ENCODE results near the gene MSS51.

DNA sequence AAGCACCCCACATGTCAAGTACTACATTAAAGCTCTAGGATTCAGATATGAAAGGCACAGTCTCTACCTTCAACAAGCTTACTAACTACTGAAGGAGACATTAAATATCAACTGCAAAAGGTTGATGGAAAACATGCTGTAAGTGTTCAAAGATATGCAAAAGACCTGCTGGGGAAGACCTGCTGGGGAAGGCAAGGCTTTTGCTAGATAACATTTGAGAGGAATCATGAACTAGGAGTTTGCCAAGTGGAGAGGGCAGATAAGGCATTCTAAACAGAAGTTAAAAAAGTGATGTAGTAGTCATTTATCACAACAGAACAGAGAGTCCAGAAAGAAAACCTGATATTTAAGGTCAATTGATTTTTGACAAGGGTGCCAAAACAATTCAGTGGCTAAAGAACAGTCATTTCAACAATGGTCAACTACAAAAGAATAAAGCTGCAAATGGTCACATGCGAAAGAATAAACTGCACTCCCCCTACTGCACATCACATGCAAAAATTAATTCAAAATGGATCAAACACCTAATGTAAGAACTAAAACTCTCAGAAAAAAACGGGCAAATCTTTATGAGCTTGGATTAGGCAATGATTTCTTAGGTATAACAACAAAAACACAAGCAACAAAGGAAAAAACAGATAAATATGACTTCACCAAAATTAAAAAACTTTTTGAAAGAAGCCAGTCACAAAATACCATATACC is 23.0 kb upstream of the MSS51 start:
- TF ChIP-seq CTCF (IDR thresholded peaks at IDR 0.05), result no peak
- TF ChIP-seq POLR2AphosphoS5 (IDR thresholded peaks at IDR 0.05), result no peak
- TF ChIP-seq POLR2A (IDR thresholded peaks at IDR 0.05), result no peak

Data from breast epithelium (tissue), 3 donors.